Measurements from ENCODE around the gene POLR3GL.
A peak's percentile ranks its signal among the peaks of the same experiment; 100 is the strongest.
"Not testable (repeated sequence)": the region's sequence is repeated elsewhere in the genome, so short reads cannot be mapped to it uniquely, and the experiment has no call there.

The POLR3GL gene, protein sequence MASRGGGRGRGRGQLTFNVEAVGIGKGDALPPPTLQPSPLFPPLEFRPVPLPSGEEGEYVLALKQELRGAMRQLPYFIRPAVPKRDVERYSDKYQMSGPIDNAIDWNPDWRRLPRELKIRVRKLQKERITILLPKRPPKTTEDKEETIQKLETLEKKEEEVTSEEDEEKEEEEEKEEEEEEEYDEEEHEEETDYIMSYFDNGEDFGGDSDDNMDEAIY

DNA sequence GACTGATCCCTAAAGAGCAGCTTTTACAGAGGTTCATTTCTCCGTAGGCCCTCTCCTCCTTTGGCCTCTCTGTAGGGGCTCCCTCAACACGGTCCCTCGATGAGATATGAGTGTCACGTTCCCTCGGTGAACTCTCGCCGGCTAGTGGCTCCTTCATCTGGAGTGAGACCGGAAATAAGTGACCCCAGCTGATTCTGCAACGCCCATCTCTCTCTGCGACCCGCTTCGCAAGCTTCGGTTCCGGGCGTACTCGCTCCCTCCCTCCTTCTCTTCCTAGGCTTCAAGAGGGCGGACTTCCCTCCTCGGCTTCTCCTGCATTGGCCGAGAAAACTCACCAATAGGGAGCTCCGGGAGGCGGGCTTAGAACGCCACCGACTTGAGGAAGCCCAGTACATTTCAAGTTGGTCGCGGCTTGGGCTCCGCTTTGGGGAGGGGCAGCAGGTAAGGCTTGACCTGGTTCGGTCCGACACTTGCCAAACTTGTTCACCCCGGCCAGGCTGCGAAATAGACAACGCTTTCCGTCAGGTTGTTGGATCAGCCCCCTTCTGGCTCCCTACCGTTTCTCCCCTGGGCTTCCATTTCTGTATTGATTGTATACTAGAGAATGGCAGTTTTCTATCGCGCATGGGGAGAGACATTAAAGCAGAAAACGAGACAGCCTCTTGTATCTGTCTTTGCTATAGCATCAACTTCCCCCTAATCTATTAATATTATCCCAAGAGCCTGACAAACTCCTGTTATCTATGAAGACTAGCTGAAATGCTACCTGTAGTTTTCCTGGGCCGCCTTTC lies at the start of gene POLR3GL, which contains the start of gene ANKRD34A:
Gene POLR3GL (plus strand): TSS at position 363 of the 791 bp plus-strand sequence. CDS start 10,176 bp downstream, outside the sequence.
Gene ANKRD34A (minus strand): TSS at position 248 of the 791 bp plus-strand sequence. CDS start 2,816 bp downstream, outside the sequence.
- peak; percentile 80 for DNase-seq (ENCODE audit: low read depth)

DNA sequence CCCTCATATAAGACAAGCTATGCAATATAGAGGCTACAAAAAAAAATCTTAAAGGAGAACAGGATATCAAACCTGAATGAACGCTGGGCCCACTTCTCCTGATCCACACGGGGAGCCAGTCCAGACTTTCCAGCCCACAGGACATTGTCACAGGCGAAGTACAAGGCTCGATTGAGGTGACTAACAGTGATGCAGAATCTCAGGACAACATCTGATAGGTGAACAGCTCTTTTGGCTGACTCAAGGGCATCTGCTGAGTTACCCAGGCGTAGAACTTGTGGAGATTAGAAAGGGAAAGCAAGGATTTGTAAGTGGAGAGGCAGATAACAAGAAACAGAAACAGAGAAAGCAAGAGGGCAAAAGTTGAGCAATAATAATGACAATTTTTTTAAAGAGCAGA lies 47.7 kb upstream of the POLR3GL start:
- DNase-seq (ENCODE audit: low read depth) = no peak

DNA sequence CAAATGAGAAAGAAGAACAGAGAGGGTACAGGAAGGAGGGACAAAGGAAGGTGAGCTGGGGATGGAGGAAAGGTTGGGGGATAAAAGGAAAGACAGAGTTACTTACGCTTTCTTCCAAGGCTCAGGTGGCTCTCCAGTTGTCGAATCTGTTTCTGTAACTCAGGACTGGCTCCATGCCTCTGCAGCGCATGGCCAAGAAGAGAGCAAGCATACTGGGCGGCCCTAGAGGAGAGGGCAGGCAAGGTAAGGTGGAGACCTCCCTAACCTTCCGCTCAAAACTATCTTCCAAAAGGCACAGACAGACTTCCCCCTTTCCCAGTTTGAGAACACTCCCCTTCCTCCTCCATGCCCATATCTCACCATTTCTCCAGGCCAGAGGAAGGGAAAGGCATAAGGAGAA lies 46.9 kb upstream of the POLR3GL start:
- DNase-seq (ENCODE audit: low read depth) = no peak

DNA sequence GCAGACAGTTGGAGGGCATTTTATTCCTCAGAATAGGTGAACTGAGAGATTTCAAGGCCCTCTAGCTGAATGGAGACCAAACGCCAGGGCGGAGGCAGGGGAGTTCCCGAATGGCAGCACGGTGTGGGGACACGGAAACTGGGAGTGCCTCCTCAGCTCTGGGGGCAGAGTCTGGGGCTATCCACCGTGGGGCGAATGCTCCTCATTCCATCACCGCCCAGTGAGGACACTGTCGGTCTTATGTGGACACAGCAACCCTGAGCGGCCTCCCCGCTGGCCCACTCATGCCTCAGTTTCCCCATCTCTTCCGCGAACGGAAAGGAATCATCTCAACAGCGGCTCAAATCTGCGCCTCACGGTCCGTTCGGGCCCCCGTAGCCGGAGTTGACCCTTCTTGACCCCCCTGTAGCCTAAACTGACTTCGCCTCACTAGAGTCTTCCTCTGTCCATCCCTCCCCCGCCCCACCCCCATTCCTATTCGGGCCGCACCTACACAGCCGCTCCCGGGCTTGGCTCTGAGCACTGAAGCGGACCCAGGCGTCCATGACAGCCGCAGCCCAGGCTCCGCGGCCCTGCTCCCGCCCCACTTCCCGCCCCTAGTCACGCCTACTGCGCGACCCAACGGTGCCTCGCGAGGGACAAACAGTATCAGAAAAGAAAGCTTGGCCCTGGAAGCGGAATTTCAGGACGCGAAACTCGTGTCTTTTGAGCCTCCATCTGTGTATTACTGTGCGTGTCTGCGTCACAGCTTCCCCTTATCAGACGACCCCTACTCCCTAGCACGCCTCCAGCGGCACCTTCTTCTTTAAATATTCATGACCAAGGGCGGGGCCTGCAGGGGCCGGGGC lies 46.1 kb upstream of the POLR3GL start, which contains the start of gene PEX11B:
Gene PEX11B (minus strand): TSS at position 574 of the 848 bp plus-strand sequence. CDS start 29 bp downstream, at position 545.
- peak; percentile 72 for DNase-seq (ENCODE audit: low read depth)

DNA sequence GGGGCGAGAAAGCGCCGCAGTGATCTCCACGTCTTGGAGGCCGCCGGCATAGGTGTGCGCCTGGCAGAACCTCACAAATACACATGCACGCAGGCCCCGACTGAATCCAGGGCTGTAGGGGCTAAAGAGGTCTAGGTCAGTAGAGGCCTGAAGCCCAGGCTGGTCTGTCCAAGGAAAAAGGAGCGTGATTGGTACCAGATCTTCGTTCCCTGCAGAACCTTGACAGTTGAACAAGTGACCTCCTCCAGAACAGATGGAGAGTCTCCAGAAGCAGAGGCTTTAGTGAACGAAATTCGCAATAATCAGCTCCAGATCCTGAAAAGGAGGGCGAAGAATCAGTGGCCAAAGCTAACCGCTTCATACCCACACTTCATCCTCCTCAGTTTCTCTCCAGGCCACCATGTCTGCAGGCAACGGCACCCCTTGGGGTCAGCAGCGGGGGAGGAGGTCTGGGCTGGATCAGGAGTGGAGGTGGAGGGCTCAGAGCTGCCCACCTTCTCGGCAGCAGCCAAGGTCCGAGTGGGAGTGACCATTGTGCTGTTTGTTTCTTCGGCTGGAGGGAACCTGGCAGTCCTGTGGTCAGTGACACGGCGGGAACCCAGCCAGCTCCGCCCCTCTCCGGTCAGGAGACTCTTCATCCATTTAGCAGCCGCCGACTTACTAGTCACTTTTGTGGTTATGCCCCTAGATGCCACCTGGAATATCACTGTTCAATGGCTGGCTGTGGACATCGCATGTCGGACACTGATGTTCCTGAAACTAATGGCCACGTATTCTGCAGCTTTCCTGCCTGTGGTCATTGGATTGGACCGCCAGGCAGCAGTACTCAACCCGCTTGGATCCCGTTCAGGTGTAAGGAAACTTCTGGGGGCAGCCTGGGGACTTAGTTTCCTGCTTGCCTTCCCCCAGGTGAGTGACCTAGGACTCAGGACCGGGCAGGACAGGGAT lies 45.2 kb upstream of the POLR3GL start:
- DNase-seq (ENCODE audit: low read depth) = no peak

DNA sequence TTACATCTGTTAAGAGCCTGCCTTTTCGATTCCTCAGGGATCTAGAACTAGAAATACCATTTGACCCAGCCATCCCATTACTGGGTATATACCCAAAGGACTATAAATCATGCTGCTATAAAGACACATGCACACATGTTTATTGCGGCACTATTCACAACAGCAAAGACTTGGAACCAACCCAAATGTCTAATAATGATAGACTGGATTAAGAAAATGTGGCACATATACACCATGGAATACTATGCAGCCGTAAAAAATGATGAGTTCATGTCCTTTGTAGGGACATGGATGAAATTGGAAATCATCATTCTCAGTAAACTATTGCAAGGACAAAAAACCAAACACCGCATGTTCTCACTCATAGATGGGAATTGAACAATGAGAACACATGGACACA lies 44.2 kb upstream of the POLR3GL start:
- DNase-seq (ENCODE audit: low read depth) = not testable (repeated sequence)

DNA sequence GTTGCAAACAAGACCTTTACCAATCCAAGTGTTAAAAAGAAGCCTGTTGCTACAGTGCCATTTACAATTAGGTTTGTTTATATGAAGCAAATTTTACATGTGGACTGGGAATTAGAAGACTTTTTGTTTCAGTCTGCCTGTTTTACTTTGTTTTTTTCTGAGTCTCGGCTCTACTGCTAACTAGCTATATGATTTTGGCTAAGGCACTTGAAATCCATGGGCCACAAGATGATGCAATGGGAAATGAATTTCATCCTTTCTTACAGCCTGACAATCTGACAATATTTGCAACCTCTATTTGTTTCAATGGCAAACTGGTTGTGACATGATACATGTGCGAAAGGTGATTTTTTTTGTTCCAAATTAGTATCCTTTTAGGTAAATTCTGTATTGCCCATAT lies 42.2 kb upstream of the POLR3GL start:
- DNase-seq (ENCODE audit: low read depth) = no peak

DNA sequence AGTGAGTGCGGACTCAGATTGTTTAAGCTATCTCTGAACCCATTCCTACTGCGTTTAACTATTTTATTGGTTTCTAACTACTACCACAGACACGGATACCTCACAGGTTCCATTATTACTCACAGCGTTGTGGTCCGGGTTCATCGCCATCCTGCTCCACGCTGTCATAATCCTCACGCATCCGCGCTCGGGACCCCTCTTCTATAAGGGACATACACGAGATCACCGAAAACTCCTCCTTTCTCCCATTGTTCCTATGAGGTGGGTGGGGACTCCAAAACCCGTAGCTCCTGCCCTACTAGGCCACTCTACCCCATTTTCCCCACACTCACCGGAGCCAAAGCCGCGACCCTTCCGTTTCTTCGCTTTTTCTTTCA lies 37.8 kb upstream of the POLR3GL start:
- DNase-seq (ENCODE audit: low read depth) = no peak

DNA sequence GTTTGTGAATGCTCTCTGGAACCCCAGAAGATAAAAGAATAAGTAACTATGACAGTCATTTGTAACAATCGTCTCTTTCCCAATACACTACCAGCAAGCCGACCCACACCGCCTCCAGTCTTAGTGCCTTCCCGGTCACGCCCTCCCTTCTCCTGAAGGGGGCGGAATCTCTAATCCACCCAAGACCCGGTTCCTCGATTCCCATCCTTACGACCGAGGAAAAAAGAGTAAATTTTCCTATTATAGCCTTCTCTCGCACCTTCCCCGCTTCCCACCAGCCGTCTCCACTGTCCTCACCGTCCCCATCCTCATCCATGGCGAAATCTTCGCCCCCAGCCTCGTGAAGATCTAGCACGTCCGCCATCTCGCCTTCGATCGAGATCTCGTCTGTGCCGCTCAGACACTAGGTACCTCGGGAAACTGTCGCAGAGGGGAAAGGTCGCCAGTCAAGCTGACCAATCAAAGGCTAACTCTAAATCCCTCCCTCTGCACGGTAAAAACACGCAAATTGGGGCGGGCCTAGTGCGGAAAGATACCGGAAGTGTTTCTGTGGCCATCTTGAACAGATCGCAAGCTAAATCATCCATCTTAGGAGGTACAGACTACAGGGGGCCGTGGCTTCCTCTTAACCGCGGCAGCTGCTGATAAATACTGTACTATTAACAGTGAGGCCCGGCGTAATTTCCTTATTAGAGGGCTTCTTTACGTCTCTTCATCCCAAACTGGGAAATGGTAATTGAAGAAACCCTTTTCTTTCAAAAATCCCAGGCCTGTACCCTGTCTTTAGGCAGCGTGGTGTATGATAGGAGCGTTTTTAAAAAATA lies 37.2 kb upstream of the POLR3GL start, which contains the start of gene RBM8A:
Gene RBM8A (minus strand): TSS at position 422 of the 824 bp plus-strand sequence. CDS start 58 bp downstream, at position 364.
- peak; percentile 98 for DNase-seq (ENCODE audit: low read depth)

DNA sequence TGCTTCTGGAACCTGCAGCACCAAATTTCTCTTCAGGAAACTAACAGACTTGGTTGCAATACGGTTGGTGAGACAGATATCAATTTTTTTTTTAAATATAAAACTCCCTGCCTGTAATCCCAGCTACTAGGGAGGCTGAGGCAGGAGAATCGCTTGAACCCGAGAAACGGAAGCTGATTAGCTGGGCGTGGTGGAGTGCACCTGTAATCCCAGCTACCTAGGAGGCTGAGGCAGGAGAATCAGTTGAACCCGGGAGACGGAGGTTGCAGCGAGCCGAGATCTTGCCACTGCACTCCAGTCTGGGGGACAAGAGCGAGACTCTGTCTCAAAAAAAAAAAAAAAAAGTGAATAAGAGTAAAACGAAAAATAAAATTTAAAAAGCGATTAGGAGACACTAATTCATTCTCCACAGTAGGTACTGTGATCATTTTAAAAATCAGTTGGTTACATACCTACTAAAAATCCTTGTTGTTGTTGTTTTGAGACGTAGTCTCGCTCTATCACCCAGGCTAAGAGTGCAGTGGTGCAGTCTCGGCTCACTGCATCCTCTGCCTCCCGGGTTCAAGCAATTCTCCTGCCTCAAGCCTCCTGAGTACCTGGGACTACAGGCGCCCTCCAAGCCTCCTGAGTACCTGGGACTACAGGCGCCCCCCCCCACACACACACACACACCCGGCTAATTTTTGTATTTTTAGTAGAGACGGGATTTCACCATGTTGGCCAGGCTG lies 36.4 kb upstream of the POLR3GL start:
- no peak for DNase-seq (ENCODE audit: low read depth)

DNA sequence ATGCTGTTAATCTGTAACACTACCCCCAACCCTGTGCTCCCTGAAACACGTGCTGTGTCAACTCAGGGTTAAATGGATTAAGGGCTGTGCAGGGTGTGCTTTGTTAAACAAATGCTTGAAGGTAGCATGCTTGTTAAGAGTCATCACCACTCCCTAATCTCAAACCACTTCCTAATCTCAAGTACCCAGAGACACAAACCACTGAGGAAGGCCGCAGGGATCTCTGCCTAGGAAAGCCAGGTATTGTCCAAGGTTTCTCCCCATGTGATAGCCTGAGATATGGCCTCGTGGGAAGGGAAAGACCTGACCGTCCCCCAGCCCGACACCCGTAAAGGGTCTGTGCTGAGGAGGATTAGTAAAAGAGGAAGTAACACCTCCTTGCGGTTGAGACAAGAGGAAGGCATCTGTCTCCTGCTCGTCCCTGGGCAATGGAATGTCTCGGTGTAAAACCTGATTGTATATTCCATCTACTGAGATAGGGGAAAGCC lies 31.9 kb upstream of the POLR3GL start:
- not testable (repeated sequence) for DNase-seq (ENCODE audit: low read depth)

DNA sequence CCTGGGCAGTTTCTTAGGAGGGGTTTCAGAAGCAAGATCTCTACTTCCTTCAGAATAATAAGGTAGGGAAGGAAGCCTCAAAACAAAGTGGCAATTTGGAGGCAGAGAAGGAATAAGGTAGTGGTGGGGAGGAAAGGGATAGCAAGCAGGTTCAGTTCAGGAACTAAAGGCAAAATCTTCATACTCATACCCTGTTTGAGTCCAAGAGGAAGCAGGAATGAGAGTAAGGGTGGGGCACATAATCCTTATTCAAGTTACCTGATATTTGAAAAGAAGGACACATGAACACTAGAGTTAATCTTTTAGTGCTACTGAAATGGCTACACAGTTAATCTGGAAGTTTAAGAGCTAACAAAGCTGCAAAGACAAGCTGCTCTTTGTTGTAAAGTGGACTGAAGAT lies 28.8 kb upstream of the POLR3GL start:
- DNase-seq (ENCODE audit: low read depth) = no peak

DNA sequence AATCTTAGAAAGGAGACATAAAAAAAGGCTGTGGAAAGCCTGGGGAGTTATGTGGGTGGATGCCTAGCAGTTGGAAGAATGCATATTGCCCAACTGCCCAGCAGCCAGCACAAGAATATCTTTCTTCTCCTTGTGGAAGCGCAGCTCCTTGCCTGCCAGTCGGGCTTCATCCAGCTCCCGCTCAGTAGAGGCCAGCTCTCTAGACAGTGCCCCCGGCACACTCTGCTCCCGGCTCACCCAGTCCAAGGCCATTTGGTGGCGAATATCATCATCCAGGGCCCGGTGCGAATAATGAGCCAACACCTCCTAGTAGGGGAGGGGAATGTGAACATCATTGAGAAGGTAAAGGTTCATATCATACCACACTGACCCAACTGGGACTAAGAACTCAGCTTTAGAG lies 28.2 kb upstream of the POLR3GL start:
- no peak for DNase-seq (ENCODE audit: low read depth)

DNA sequence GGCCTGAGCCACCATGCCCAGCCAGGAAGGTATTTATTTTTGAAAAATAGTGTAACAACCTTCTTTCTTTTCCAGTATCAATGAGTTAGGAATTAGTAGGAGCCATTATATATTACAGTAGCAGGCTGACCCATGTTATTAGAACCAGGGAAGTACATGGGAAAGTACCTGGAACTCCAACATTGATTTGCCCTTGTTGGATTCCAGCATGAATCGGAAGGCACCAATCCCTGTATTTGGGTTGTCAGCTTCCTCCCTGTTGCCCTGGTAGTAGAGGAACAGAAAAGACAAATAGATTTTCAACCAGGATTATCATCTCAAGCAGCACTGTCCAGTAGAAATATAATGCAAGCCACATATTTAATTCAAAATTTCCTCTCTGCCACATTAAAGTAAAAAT lies 27.1 kb upstream of the POLR3GL start:
- DNase-seq (ENCODE audit: low read depth) = no peak

DNA sequence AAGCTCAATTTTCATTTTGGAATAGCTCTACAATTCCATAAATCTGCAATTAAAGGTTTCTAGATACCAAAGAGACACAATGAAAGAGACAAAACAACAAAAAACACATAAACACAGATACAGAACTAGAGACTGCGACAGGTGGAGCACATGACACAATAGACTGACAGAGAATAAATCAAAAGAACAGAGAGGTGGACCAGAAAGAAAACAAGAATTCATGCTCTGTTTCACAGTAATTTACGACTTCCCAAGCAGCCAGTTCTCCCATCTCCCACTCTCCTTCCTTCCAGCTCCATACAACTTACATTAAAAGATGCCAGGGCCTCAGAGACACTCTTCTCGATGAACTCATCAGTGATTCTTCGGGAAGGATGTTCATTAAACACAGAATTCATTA lies 22.1 kb upstream of the POLR3GL start:
- no peak for DNase-seq (ENCODE audit: low read depth)

DNA sequence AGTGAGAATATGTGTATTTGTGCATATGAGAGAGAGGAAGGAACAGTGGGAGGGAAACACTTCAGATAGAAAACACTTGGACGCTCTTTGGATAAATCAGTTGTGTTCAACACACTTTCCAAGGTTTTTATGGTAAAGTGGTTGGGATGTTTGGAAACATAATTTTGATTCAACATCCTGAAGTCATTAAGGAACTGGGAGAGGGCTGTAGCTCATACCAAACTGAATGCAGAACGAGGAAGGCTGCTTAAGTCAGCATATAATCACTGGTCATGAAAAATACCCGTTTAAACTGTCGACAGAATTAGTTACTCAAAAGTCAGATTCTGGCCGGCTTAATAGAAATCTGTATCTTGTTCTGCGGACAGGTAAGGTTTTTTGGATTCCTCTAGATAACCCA lies 21.6 kb upstream of the POLR3GL start:
- DNase-seq (ENCODE audit: low read depth) = no peak

DNA sequence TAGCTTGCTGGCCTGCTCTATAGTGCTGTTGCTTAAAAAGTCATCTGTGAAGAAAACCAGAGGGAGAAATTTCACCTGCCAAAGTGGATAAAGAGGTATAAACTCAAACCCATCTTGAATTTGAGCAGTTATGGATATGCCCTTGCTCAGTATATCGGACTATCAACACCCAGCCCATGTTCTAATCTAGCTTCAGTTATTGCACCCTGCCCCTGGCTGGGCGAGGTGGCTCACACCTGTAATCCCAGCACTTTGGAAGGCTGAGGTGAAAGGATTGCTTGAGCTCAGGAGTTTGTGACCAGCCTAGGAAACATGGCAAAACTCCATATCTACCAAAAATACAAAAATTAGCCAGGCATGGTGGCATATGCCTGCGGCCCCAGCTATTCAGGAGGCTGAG lies 20.0 kb upstream of the POLR3GL start:
- no peak for DNase-seq (ENCODE audit: low read depth)

DNA sequence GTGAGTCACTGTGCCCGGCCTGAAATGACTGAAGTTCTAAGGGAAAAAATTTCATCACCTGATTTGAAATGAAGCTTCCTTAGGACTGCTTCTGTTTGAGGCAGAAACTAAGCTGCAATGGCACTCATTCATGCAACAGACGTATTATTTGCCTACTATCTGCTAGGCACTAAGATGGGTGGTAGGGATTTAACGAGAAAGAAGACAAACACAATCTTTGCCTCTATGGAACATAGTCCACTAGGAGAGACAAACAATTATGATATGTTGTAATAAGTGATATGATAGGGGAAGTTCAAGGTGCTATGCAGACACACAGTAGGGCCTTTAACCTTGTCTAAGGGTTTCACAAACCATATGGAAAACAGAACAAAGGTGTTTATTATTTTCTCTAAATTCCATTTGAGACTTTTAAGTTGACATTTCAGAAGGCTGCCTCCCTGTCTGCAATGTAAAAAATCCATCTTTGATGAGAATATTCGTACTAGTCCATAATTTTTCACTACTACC lies 18.0 kb upstream of the POLR3GL start:
- no peak for DNase-seq (ENCODE audit: low read depth)

DNA sequence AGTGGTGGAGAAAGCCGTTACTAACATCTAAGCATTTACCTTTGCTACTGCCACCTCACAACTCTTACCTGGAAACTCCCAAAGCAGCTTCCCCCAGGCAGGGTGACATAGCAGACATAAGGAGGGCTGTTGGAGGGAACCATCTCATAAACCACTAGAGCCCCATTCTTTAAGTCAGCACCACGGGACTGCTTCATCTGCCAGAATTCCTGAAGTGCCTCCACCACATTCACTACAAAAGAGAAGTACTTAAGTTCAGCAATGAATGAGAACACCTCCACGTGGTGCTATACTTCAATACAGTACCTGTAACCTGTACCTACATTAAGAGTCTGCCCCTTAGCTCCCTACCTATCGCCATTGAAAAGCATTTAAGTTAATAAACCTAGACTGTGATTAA lies 16.9 kb upstream of the POLR3GL start:
- no peak for DNase-seq (ENCODE audit: low read depth)

All from GM04504 (cell line).